Lung (tissue), 12 donors: ENCODE results near the gene FBRSL1. TPM values are rescaled to one million over a fixed set of nuclear protein-coding genes. Genes with fewer than 3 reads are reported as not detected.

Experiments
- ATAC-seq: fragments of 200-7000 bp; cut with Tn5 transposase; one replicate; pipeline ENCODE4 v1.9.1; 2020; ENCODE audit warnings: moderate number of reproducible peaks; ENCODE audit not compliant: insufficient read depth, low FRiP score
- DNase-seq, 3 donors: peaks; one replicate each; pipeline ENCODE4 v3.0.0-alpha.2; 2013 to 2017
- H3K27ac ChIP-seq, 2 donors: one replicate each; pipeline ENCODE4 v1.5.1; 2013; ENCODE audit warnings: mild to moderate bottlenecking in 2 of 2, moderate library complexity in 2 of 2, control low read depth in 1 of 2, inconsistent platforms in 1 of 2, low read depth in 1 of 2, low read length in 1 of 2
- H3K27me3 ChIP-seq, 3 donors: one replicate each; pipeline ENCODE4 v1.5.1; 2013; ENCODE audit warnings: low read length in 2 of 3; ENCODE audit not compliant: control insufficient read depth in 3 of 3, insufficient read depth in 3 of 3
- H3K36me3 ChIP-seq, 4 donors: one replicate each; pipeline ENCODE4 v1.5.1; 2013; ENCODE audit warnings: low read length in 4 of 4, mild to moderate bottlenecking in 1 of 4, moderate library complexity in 1 of 4; ENCODE audit not compliant: control insufficient read depth in 4 of 4, insufficient read depth in 4 of 4
- H3K4me1 ChIP-seq, 5 donors: one replicate each; pipeline ENCODE4 v1.5.1; 2013; ENCODE audit warnings: low read length in 5 of 5, mild to moderate bottlenecking in 2 of 5, moderate library complexity in 1 of 5; ENCODE audit not compliant: control insufficient read depth in 5 of 5, insufficient read depth in 5 of 5
- H3K4me3 ChIP-seq: one replicate; pipeline ENCODE4 v1.5.1; 2013; ENCODE audit warnings: mild to moderate bottlenecking, control low read depth, moderate library complexity
- H3K9ac ChIP-seq, 2 donors: one replicate each; pipeline ENCODE4 v1.5.1; 2013; ENCODE audit warnings: low read length in 2 of 2, control low read depth in 1 of 2; ENCODE audit not compliant: insufficient read depth in 1 of 2
- H3K9me3 ChIP-seq, 4 donors: one replicate each; pipeline ENCODE4 v1.5.1; 2013; ENCODE audit warnings: low read length in 3 of 4, mild to moderate bottlenecking in 1 of 4, moderate library complexity in 1 of 4; ENCODE audit not compliant: control insufficient read depth in 4 of 4, insufficient read depth in 3 of 4
- CTCF ChIP-seq: IDR thresholded peaks from 2 replicates; pipeline ENCODE4 v1.5.1; 2012; ENCODE audit warnings: mild to moderate bottlenecking; ENCODE audit errors: control extremely low read depth, extremely low read depth
- WGBS, 2 donors: extraction: QIAGEN DNeasy Blood & Tissue Kit; methylation state at CpG; one replicate each; pipeline ENCODE4 v1.1.7; 2013; 5-methylcytosine and 5-hydroxymethylcytosine counted together
- polyA plus RNA-seq, 2 donors: library from polyadenylated mRNA; stranded (reverse); fragments of 200-250 nt; gene quantifications; one replicate each; pipeline ENCODE4 v1.2.1, GENCODE V29; 2013
- total RNA-seq, 2 donors: library from RNA; depleted of rRNA in 1 of 2; stranded (reverse); fragments of >200 nt in 1 of 2; gene quantifications; one replicate each; pipeline ENCODE4 v1.2.1, GENCODE V29; 2014 to 2021
- donor health status: control.
- donor health status: control.
- donor health status: Bipolar disorder and iron deficiency.
- donor health status: healthy.
- donor health status: DM: yes; HTN: yes; CAD: no.

The FBRSL1 gene
- total and polyA plus RNA-seq, 4 donors: 10.6 to 56.9 (median 22.3) TPM

DNA sequence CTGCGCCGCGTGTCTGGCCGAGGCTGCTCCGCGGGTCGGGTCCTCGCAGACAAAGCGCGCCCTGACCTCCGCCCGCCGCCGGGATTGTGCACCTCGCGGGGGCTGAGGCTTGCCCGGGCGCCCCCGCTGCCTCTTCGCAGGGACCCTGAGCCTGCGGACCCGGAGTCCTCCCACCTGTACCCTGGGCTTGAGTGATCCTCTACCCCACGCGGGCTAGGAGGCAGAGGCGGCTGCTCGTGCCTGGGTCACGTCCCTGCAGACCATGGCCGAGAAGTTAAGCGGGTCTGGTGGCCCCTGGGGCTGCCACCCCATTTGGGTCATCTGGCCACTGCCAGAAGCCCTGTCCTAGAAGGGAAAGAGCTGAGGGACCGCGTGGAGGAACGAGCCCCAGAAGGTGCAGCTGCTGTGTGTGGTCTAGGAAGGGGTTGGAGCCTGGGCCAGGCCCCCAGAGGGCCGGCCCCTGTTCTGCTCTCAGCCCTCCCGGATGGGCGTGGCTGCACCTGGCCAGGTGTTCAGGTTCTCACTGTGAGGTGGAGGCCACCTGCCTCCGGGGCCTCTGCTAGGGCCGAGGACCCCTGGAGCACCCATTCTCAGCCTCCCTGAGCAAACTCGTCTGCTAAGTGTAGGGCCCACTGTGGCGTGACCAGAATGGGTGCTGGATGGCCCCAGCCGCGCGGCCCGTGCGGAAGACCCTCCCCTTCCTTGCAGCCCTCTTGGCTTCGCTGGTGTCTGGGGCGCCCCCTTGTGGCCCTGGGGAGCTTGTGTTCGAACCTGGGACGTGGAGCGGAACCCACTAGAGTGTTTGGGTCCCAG, 70.9 kb downstream of the FBRSL1 start:
- Histone ChIP-seq H3K4me1 (peaks cover 0 to 12% (median 6%) of the 10 kb centered on the region in 5 donors), H3K27me3 (no peaks in the 10 kb centered on the region), H3K9me3 (no peaks in the 10 kb centered on the region), H3K36me3 (peaks cover 0 to 5% (median 3%) of the 10 kb centered on the region in 4 donors), H3K9ac (no peak overlapping the region), H3K4me3 (peak overlapping the region; percentile 63), H3K27ac (no peak overlapping the region)
- TF ChIP-seq CTCF: peak; percentile 22
- peak; percentile 74 to 81 (median 74) for DNase-seq
- peak; percentile 15 for ATAC-seq
- 2 to 3% methylated on average over 42 to 49 of the region's 49 CpGs for WGBS, 2 donors

Other genes starting within 250 kb of the FBRSL1 start
- 1 to 10 TPM in 1 of 2 donors, under 1 TPM in 1; 0.21 to 1.4 TPM for gene GALNT9, start 160.6 kb upstream of the FBRSL1 start, total RNA-seq
- 1 to 10 TPM in 1 of 2 donors, under 1 TPM in 1; 0.13 to 1.7 TPM for gene GALNT9, start 160.6 kb upstream of the FBRSL1 start, polyA plus RNA-seq
- gene LRCOL1, start 120.4 kb downstream of the FBRSL1 start, total RNA-seq: 1 to 10 TPM; 1.4 to 1.8 TPM
- gene LRCOL1, start 120.4 kb downstream of the FBRSL1 start, polyA plus RNA-seq: 1 to 10 TPM in 1 of 2 donors, under 1 TPM in 1; 0.98 to 1.3 TPM
- 1 to 10 TPM in 1 of 2 donors, under 1 TPM in 1; 0.25 to 3.4 TPM for gene P2RX2, start 128.6 kb downstream of the FBRSL1 start, total RNA-seq
- 1 to 10 TPM in 1 of 2 donors, under 1 TPM in 1; 0.05 to 1.6 TPM for gene P2RX2, start 128.6 kb downstream of the FBRSL1 start, polyA plus RNA-seq
- 10 to 100 TPM; 28.7 to 49.9 TPM for gene POLE, start 197.2 kb downstream of the FBRSL1 start, total RNA-seq
- 10 to 100 TPM in 1 of 2 donors, 1 to 10 TPM in 1; 9.3 to 22.0 TPM for gene POLE, start 197.2 kb downstream of the FBRSL1 start, polyA plus RNA-seq
- 10 to 100 TPM; 13.1 to 15.3 TPM for gene PXMP2, start 197.4 kb downstream of the FBRSL1 start, total RNA-seq
- 10 to 100 TPM in 1 of 2 donors, 1 to 10 TPM in 1; 5.6 to 13.3 TPM for gene PXMP2, start 197.4 kb downstream of the FBRSL1 start, polyA plus RNA-seq
- gene PGAM5, start 220.7 kb downstream of the FBRSL1 start, total RNA-seq: 10 to 100 TPM; 11.0 to 32.4 TPM
- 10 to 100 TPM; 22.4 to 23.9 TPM for gene PGAM5, start 220.7 kb downstream of the FBRSL1 start, polyA plus RNA-seq